ENCODE measurements around the gene SALL3. TPM values are rescaled to one million over a fixed set of nuclear protein-coding genes. Genes with fewer than 3 reads are reported as not detected.
"Not testable (repeated sequence)": the region's sequence is repeated elsewhere in the genome, so short reads cannot be mapped to it uniquely, and the experiment has no call there.

The SALL3 gene
- total RNA-seq, 5 donors from 2014 or later (not counting 1 experiment from before 2014, with no cell fraction given): 0.03 to 0.09 (median 0.07) TPM; not detected in 2

GRCh38 chr18:78937166-78937565 is 42.5 kb upstream of the SALL3 start:
- ATAC-seq (replicated peaks in 1 of 4) (no peak), DNase-seq (no peak)
- Histone ChIP-seq H3K4me3 (ENCODE audit: control insufficient read depth in 1 of 2, extremely low read depth in 1 of 2, low read length in 1 of 2) (no peak overlapping the region), H3K27ac (ENCODE audit: low read length) (no peak overlapping the region), H3K9me3 (no peaks in the 10 kb centered on the region), H3K27me3 (replicated peaks in 1 of 2; ENCODE audit: control insufficient read depth in 2 of 2, extremely low read depth in 1 of 2, insufficient read depth in 2 of 2, low read length in 1 of 2) (peaks cover 0 to 13% of the 10 kb centered on the region in 2 experiments), H3K36me3 (ENCODE audit: control insufficient read depth in 2 of 2, extremely low read depth in 1 of 2, insufficient read depth in 1 of 2, low read length in 1 of 2) (no peaks in the 10 kb centered on the region), H3K4me1 (ENCODE audit: control insufficient read depth in 1 of 2, extremely low read depth in 1 of 2, insufficient read depth in 2 of 2, low read length in 2 of 2) (no peaks in the 10 kb centered on the region)
- Mint-ChIP-seq H3K36me3 (no peaks in the 10 kb centered on the region), H3K4me3 (no peak overlapping the region), H3K9me3 (no peaks in the 10 kb centered on the region), H3K4me1 (no peaks in the 10 kb centered on the region), H3K27me3 (peaks cover 3 to 4% of the 10 kb centered on the region in 2 donors), H3K27ac (no peak overlapping the region)
- WGBS (ENCODE audit: insufficient coverage): 80% methylated on average over 1 of the region's 4 CpGs
- POLR2A ChIA-PET: no interaction called here
- CTCF ChIA-PET: no interaction called here

- 58% methylated on average over 3 of the region's 5 CpGs for WGBS (ENCODE audit: insufficient coverage)
- H3K27ac ChIP-seq (ENCODE audit: low read length): no peak overlapping the region
- H3K9me3 Mint-ChIP-seq: no peaks in the 10 kb centered on the region
- peaks cover 7 to 11% of the 10 kb centered on the region in 2 donors for H3K27me3 Mint-ChIP-seq
- H3K4me1 Mint-ChIP-seq: no peaks in the 10 kb centered on the region
- no peak overlapping the region for H3K27ac Mint-ChIP-seq
- no peaks in the 10 kb centered on the region for H3K4me1 ChIP-seq (ENCODE audit: control insufficient read depth in 1 of 2, extremely low read depth in 1 of 2, insufficient read depth in 2 of 2, low read length in 2 of 2)
- no peaks in the 10 kb centered on the region for H3K36me3 Mint-ChIP-seq
- no peak overlapping the region for H3K4me3 ChIP-seq (ENCODE audit: control insufficient read depth in 1 of 2, extremely low read depth in 1 of 2, low read length in 1 of 2)
- CTCF ChIA-PET: no interaction called here
- H3K9me3 ChIP-seq: no peaks in the 10 kb centered on the region
- DNase-seq (no peak), ATAC-seq (replicated peaks in 1 of 4) (no peak)
- H3K36me3 ChIP-seq (ENCODE audit: control insufficient read depth in 2 of 2, extremely low read depth in 1 of 2, insufficient read depth in 1 of 2, low read length in 1 of 2): no peaks in the 10 kb centered on the region
- H3K4me3 Mint-ChIP-seq: no peak overlapping the region
- POLR2A ChIA-PET: no interaction called here
- H3K27me3 ChIP-seq (replicated peaks in 1 of 2; ENCODE audit: control insufficient read depth in 2 of 2, extremely low read depth in 1 of 2, insufficient read depth in 2 of 2, low read length in 1 of 2): peaks cover 0 to 15% of the 10 kb centered on the region in 2 experiments
Observed at GRCh38 chr18:78939105-78939504, 40.5 kb upstream of the SALL3 start.

- 59% methylated on average over 18 of the region's 23 CpGs for WGBS (ENCODE audit: insufficient coverage)
- CTCF ChIA-PET: no interaction called here
- H3K36me3 Mint-ChIP-seq: no peaks in the 10 kb centered on the region
- no peaks in the 10 kb centered on the region for H3K4me1 ChIP-seq (ENCODE audit: control insufficient read depth in 1 of 2, extremely low read depth in 1 of 2, insufficient read depth in 2 of 2, low read length in 2 of 2)
- H3K4me3 Mint-ChIP-seq: no peak overlapping the region
- no peaks in the 10 kb centered on the region for H3K9me3 ChIP-seq
- no peak overlapping the region for H3K4me3 ChIP-seq (ENCODE audit: control insufficient read depth in 1 of 2, extremely low read depth in 1 of 2, low read length in 1 of 2)
- POLR2A ChIA-PET: no interaction called here
- H3K27ac ChIP-seq (ENCODE audit: low read length): no peak overlapping the region
- H3K27ac Mint-ChIP-seq: no peak overlapping the region
- ATAC-seq (replicated peaks in 1 of 4): no peak
- H3K9me3 Mint-ChIP-seq: no peaks in the 10 kb centered on the region
- H3K4me1 Mint-ChIP-seq: no peaks in the 10 kb centered on the region
- H3K36me3 ChIP-seq (ENCODE audit: control insufficient read depth in 2 of 2, extremely low read depth in 1 of 2, insufficient read depth in 1 of 2, low read length in 1 of 2): no peaks in the 10 kb centered on the region
- H3K27me3 Mint-ChIP-seq: peaks cover 7 to 14% of the 10 kb centered on the region in 2 donors
- DNase-seq: no peak
- H3K27me3 ChIP-seq (replicated peaks in 1 of 2; ENCODE audit: control insufficient read depth in 2 of 2, extremely low read depth in 1 of 2, insufficient read depth in 2 of 2, low read length in 1 of 2): peaks cover 0 to 13% of the 10 kb centered on the region in 2 experiments
Observed at GRCh38 chr18:78939734-78940494, 39.7 kb upstream of the SALL3 start.

- H3K36me3 ChIP-seq (ENCODE audit: control insufficient read depth in 2 of 2, extremely low read depth in 1 of 2, insufficient read depth in 1 of 2, low read length in 1 of 2); H3K4me3 ChIP-seq (ENCODE audit: control insufficient read depth in 1 of 2, extremely low read depth in 1 of 2, low read length in 1 of 2); H3K27ac ChIP-seq (ENCODE audit: low read length); H3K4me3 Mint-ChIP-seq; H3K9me3 ChIP-seq; CTCF ChIA-PET; ATAC-seq (replicated peaks in 1 of 4); DNase-seq; H3K36me3 Mint-ChIP-seq; H3K9me3 Mint-ChIP-seq; H3K4me1 ChIP-seq (ENCODE audit: control insufficient read depth in 1 of 2, extremely low read depth in 1 of 2, insufficient read depth in 2 of 2, low read length in 2 of 2); H3K27ac Mint-ChIP-seq; H3K4me1 Mint-ChIP-seq: not testable (repeated sequence)
- POLR2A ChIA-PET: interaction anchor here in 1 of 2 donors (0.7 kb wide), 1 partner anchor 9 kb away, joined by 3 read pairs; no protein-coding TSS in a partner anchor
- peaks cover 19 to 23% of the 10 kb centered on the region in 2 donors for H3K27me3 Mint-ChIP-seq
- WGBS (ENCODE audit: insufficient coverage): 72% methylated on average over 16 of the region's 17 CpGs
- H3K27me3 ChIP-seq (replicated peaks in 1 of 2; ENCODE audit: control insufficient read depth in 2 of 2, extremely low read depth in 1 of 2, insufficient read depth in 2 of 2, low read length in 1 of 2): peaks cover 2 to 18% of the 10 kb centered on the region in 2 experiments
Observed at GRCh38 chr18:78942236-78942635, 37.4 kb upstream of the SALL3 start.

- Mint-ChIP-seq H3K4me3 (no peak overlapping the region), H3K27me3 (peaks cover 22 to 25% of the 10 kb centered on the region in 2 donors), H3K9me3 (no peaks in the 10 kb centered on the region), H3K36me3 (no peaks in the 10 kb centered on the region), H3K27ac (no peak overlapping the region), H3K4me1 (no peaks in the 10 kb centered on the region)
- Histone ChIP-seq H3K9me3 (no peaks in the 10 kb centered on the region), H3K27ac (ENCODE audit: low read length) (no peak overlapping the region), H3K4me1 (ENCODE audit: control insufficient read depth in 1 of 2, extremely low read depth in 1 of 2, insufficient read depth in 2 of 2, low read length in 2 of 2) (no peaks in the 10 kb centered on the region), H3K36me3 (ENCODE audit: control insufficient read depth in 2 of 2, extremely low read depth in 1 of 2, insufficient read depth in 1 of 2, low read length in 1 of 2) (no peaks in the 10 kb centered on the region), H3K4me3 (ENCODE audit: control insufficient read depth in 1 of 2, extremely low read depth in 1 of 2, low read length in 1 of 2) (no peak overlapping the region), H3K27me3 (replicated peaks in 1 of 2; ENCODE audit: control insufficient read depth in 2 of 2, extremely low read depth in 1 of 2, insufficient read depth in 2 of 2, low read length in 1 of 2) (peaks cover 3 to 23% of the 10 kb centered on the region in 2 experiments)
- ChIA-PET POLR2A (no interaction called here), CTCF (no interaction called here)
- 100% methylated on average over 2 of the region's 9 CpGs for WGBS (ENCODE audit: insufficient coverage)
- DNase-seq: no peak
- ATAC-seq (replicated peaks in 1 of 4): no peak
Observed at GRCh38 chr18:78945628-78946027, 34.0 kb upstream of the SALL3 start.

- H3K4me3 ChIP-seq (ENCODE audit: control insufficient read depth in 1 of 2, extremely low read depth in 1 of 2, low read length in 1 of 2): no peak overlapping the region
- no peaks in the 10 kb centered on the region for H3K9me3 ChIP-seq
- Mint-ChIP-seq H3K9me3 (peaks cover 3 to 5% (median 4%) of the 10 kb centered on the region in 3 donors), H3K4me3 (no peak overlapping the region), H3K4me1 (no peaks in the 10 kb centered on the region), H3K27ac (no peak overlapping the region), H3K27me3 (peaks cover 22 to 25% of the 10 kb centered on the region in 2 donors), H3K36me3 (no peaks in the 10 kb centered on the region)
- no peak overlapping the region for H3K27ac ChIP-seq (ENCODE audit: low read length)
- H3K36me3 ChIP-seq (ENCODE audit: control insufficient read depth in 2 of 2, extremely low read depth in 1 of 2, insufficient read depth in 1 of 2, low read length in 1 of 2): no peaks in the 10 kb centered on the region
- ChIA-PET POLR2A (no interaction called here), CTCF (no interaction called here)
- H3K4me1 ChIP-seq (ENCODE audit: control insufficient read depth in 1 of 2, extremely low read depth in 1 of 2, insufficient read depth in 2 of 2, low read length in 2 of 2): no peaks in the 10 kb centered on the region
- peaks cover 3 to 22% of the 10 kb centered on the region in 2 experiments for H3K27me3 ChIP-seq (replicated peaks in 1 of 2; ENCODE audit: control insufficient read depth in 2 of 2, extremely low read depth in 1 of 2, insufficient read depth in 2 of 2, low read length in 1 of 2)
- no peak for ATAC-seq (replicated peaks in 1 of 4)
- DNase-seq: no peak
- WGBS (ENCODE audit: insufficient coverage): 92% methylated on average over 12 of the region's 15 CpGs
Observed at GRCh38 chr18:78947291-78947690, 32.3 kb upstream of the SALL3 start.

Measured in T-cell (primary cell).